K562 (cell line): ENCODE data around the gene BRICD5. TPM values are rescaled to one million over a fixed set of nuclear protein-coding genes. Genes with fewer than 3 reads are reported as not detected.

ENCODE experiments used
- ATAC-seq: fragments of 200-7000 bp; cut with Tn5 transposase; 3 replicates; pipeline ENCODE4 v1.9.1; 2020; ENCODE audit warnings: moderate library complexity
- BruUV-seq: library from RNA; stranded (reverse); fragments of 400-500 nt; replicated peaks from 2 replicates; lab custom pipeline; 2021; lab: Mats Ljungman, UMichigan
- CTCF ChIA-PET: fragments of 300-600 bp; formaldehyde crosslinking; extraction: SDS; loops from one replicate; lab custom pipeline; 2021; ENCODE audit warnings: low intra/inter-chr PET ratio; lab: Yijun Ruan, JAX
- POLR2A ChIA-PET: fragments of 300-600, 350-650 bp; sonication (Branson Sonifier 250); formaldehyde crosslinking; extraction: SDS; loops from one replicate; lab custom pipeline; 2021; ENCODE audit warnings: antibody characterized with exemption, inconsistent platforms; lab: Yijun Ruan, JAX
- DNase-seq, 4 experiments: peaks; one replicate each; pipeline versions ENCODE4 v3.0.0 to v3.0.0-alpha.2; 2011 to 2018; ENCODE audit warnings: low spot score in 3 of 4, mixed read lengths in 3 of 4; ENCODE audit errors: extremely low read depth in 1 of 4
- FAIRE-seq: peaks from 2 replicates; lab custom pipeline; 2011; peaks lifted over from hg19 to GRCh38; lab: Jason Lieb, UNC
- H2AFZ ChIP-seq: 2 replicates; pipeline ENCODE4 v1.6.0; 2011; ENCODE audit warnings: low read depth, low read length, control low read depth, inconsistent platforms
- H3K27ac ChIP-seq: fragments of 200-600 bp; 3 replicates; pipeline ENCODE4 v1.8.0; 2011; ENCODE audit warnings: low read depth, mild to moderate bottlenecking, control low read depth, inconsistent platforms, low read length, moderate library complexity, mixed read lengths; ENCODE audit errors: extremely low read depth
- H3K27me3 ChIP-seq, 2 experiments: fragments of 300-600 bp in 1 of 2; 2 replicates in 1 of 2; 3 replicates in 1 of 2; pipeline versions ENCODE4 v1.6.0 to v1.8.0; 2011; ENCODE audit warnings: inconsistent platforms in 2 of 2, low read length in 2 of 2, mild to moderate bottlenecking in 1 of 2, mixed read lengths in 1 of 2, moderate library complexity in 1 of 2; ENCODE audit not compliant: control insufficient read depth in 2 of 2, insufficient read depth in 2 of 2
- H3K36me3 ChIP-seq: fragments of 300-600 bp; 3 replicates; pipeline ENCODE4 v1.8.0; 2011; ENCODE audit warnings: mild to moderate bottlenecking, low read length, inconsistent platforms; ENCODE audit not compliant: control insufficient read depth, insufficient read depth
- H3K4me1 ChIP-seq, 2 experiments: fragments of 200-600 bp in 1 of 2; replicated peaks in 1 of 2; 2 replicates in 1 of 2; 3 replicates in 1 of 2; pipeline versions ENCODE4 v1.5.1 to v1.8.0; 2011; ENCODE audit warnings: inconsistent platforms in 2 of 2, low read length in 2 of 2, mild to moderate bottlenecking in 1 of 2, mixed read lengths in 1 of 2, moderate library complexity in 1 of 2; ENCODE audit not compliant: control insufficient read depth in 2 of 2, insufficient read depth in 2 of 2
- H3K4me2 ChIP-seq: 2 replicates; pipeline ENCODE4 v1.6.1; 2011; ENCODE audit warnings: low read length, control low read depth, inconsistent platforms, mixed read lengths; ENCODE audit not compliant: insufficient read depth
- H3K4me3 ChIP-seq: fragments of 200-600 bp; sonication (generic), shearing (Covaris generic); 2 replicates; pipeline ENCODE4 v1.5.1; 2016; ENCODE audit warnings: control low read depth, inconsistent platforms
- H3K79me2 ChIP-seq: fragments of 200-600 bp; 3 replicates; pipeline ENCODE4 v1.8.0; 2011; ENCODE audit warnings: low read length, inconsistent platforms; ENCODE audit not compliant: control insufficient read depth, insufficient read depth
- H3K9ac ChIP-seq, 2 experiments: 2 replicates each; pipeline versions ENCODE4 v1.6.0 to v1.6.1; 2011; ENCODE audit warnings: low read depth in 2 of 2, low read length in 2 of 2, control low read depth in 1 of 2, inconsistent platforms in 1 of 2, mild to moderate bottlenecking in 1 of 2, mixed read lengths in 1 of 2; ENCODE audit not compliant: insufficient read depth in 1 of 2
- H3K9me1 ChIP-seq: one replicate; pipeline ENCODE4 v1.6.0; 2011; ENCODE audit warnings: inconsistent platforms, mild to moderate bottlenecking, low read length, moderate library complexity; ENCODE audit not compliant: control insufficient read depth, insufficient read depth
- H3K9me3 ChIP-seq: replicated peaks from 2 replicates; pipeline ENCODE4 v1.5.1; 2011; ENCODE audit warnings: low read depth, low read length, inconsistent platforms; ENCODE audit not compliant: control insufficient read depth, insufficient read depth
- H4K20me1 ChIP-seq: replicated peaks from 2 replicates; pipeline ENCODE4 v1.6.1; 2011; ENCODE audit warnings: low read length, inconsistent platforms, mixed read lengths; ENCODE audit not compliant: control insufficient read depth, insufficient read depth
- ARID1B ChIP-seq: fragments of 450-650 bp; IDR thresholded peaks from 2 replicates; pipeline ENCODE4 v1.6.1; 2016; ENCODE audit warnings: antibody characterized with exemption, mild to moderate bottlenecking, inconsistent platforms
- NCOA6 ChIP-seq: fragments of 450-650 bp; IDR thresholded peaks from 2 replicates; pipeline ENCODE4 v1.6.1; 2017; ENCODE audit warnings: mild to moderate bottlenecking
- POLR2G ChIP-seq: fragments of 200-400 bp; formaldehyde crosslinking; IDR thresholded peaks from 2 replicates; pipeline ENCODE4 v1.6.1; 2017; ENCODE audit warnings: low read depth, mild to moderate bottlenecking, antibody characterized with exemption, low read length, moderate library complexity
- whole genome bisulfite sequencing: fragments of 100-300 bp; shearing (Covaris generic); methylation state at CpG from one replicate; pipeline ENCODE4 v1.1.6; 2016; ENCODE audit warnings: low coverage, mixed read lengths; ENCODE audit not compliant: insufficient coverage; ENCODE audit errors: missing lambda C conversion rate; 5-methylcytosine and 5-hydroxymethylcytosine counted together
- in situ Hi-C: fragments of 300-500 bp; cut with MboI; formaldehyde crosslinking; loops from 4 replicates; pipeline ENCODE4 v1.15.0; 2018; ENCODE audit warnings: inconsistent platforms, mixed read lengths
- intact Hi-C: fragments of 100-400 bp; cut with micrococcal nuclease; formaldehyde crosslinking; loops from 2 replicates; pipeline ENCODE4 v1.14.2; 2022
- polyA plus RNA-seq, 8 experiments: library from polyadenylated mRNA; depleted of rRNA in 4 of 8; stranded (reverse) in 5 of 8; unstranded in 3 of 8; fragments of >200 nt; fragmentation: Nextera tagmentation in 2 of 8; fragmentation: Illumina TruSeq in 1 of 8; extraction: Ambion mirVana in 2 of 8; extraction: Trizol in 1 of 8; gene quantifications; 2 replicates each; pipeline versions ENCODE4 v1.2.1 to v1.2.3, GENCODE V29; 2011 to 2014; ENCODE audit warnings: inconsistent platforms in 1 of 8, missing spikeins in 1 of 8
- total RNA-seq, 7 experiments: library from RNA; depleted of rRNA in 6 of 7; stranded (reverse); fragments of >200 nt in 6 of 7; fragmentation: Illumina TruSeq in 2 of 7; extraction: Trizol in 2 of 7; gene quantifications; 2 replicates each; pipeline versions ENCODE4 v1.2.1 to v1.2.3, GENCODE V29; 2011 to 2021; ENCODE audit warnings: low replicate concordance in 1 of 7
- TF ChIP-seq, protein P1 (sequence below): fragments of 450-650 bp; IDR thresholded peaks from 2 replicates; pipeline ENCODE4 v1.6.1; 2016; ENCODE audit warnings: antibody characterized with exemption

The BRICD5 gene
- total and polyA plus RNA-seq, 9 of the 15 experiments (the other 6 are each of a cell fraction or from before 2014, with no cell fraction given): 0.24 to 15.1 (median 2.4) TPM; not detected in 1

DNA sequence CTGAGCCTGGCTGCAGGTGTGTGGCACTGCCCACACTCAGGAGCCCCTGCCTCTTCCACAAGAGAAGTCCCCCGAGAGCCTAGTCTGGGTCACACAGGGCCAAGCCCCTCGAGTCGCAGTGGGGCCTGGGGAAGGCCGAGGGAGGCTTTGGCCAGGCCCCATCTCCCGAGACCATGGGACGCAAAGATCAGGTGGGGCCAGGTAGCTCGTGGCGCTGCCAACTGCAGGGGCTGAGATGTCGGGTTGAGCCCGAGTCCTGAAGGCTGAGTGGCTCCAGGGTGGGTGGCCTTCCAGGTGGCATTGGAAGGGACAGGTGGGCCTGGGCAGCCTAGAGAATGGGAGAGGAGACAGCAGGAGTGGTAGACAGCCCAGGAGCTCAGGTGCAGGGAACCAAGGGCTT lies 48.8 kb downstream of the BRICD5 start:
- CTCF ChIA-PET: no interaction called here
- Histone ChIP-seq H3K4me3 (no peak overlapping the region), H3K27me3 (no peaks in the 10 kb centered on the region), H3K9me3 (peaks cover 3% of the 10 kb centered on the region), H3K4me1 (peaks cover 5 to 66% of the 10 kb centered on the region in 2 experiments; a peak in 4 of 5 replicates), H2AFZ (no peak overlapping the region), H3K79me2 (peaks cover 77% of the 10 kb centered on the region), H3K9ac (no peak overlapping the region; a peak in 1 of 4 replicates), H3K9me1 (peaks cover 4% of the 10 kb centered on the region), H3K27ac (no peak overlapping the region), H3K4me2 (no peak overlapping the region), H4K20me1 (peaks cover 16% of the 10 kb centered on the region; the same call in 1 of the 2 replicates), H3K36me3 (peaks cover 56% of the 10 kb centered on the region; the same call in 2 of the 3 replicates)
- intact Hi-C loops: no loop called here
- FAIRE-seq: no peak
- TF ChIP-seq, protein P1, sequence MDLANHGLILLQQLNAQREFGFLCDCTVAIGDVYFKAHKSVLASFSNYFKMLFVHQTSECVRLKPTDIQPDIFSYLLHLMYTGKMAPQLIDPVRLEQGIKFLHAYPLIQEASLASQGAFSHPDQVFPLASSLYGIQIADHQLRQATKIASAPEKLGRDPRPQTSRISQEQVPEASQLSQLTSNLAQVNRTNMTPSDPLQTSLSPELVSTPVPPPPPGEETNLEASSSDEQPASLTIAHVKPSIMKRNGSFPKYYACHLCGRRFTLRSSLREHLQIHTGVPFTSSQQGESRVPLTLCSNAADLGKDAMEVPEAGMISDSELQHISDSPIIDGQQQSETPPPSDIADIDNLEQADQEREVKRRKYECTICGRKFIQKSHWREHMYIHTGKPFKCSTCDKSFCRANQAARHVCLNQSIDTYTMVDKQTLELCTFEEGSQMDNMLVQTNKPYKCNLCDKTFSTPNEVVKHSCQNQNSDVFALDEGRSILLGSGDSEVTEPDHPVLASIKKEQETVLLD: no peak
- TF ChIP-seq NCOA6: no peak
- TF ChIP-seq POLR2G: 0 out of 2 replicates have a peak, but pooled peaks have one; percentile 24
- no peak for TF ChIP-seq ARID1B
- POLR2A ChIA-PET: interaction anchor here (0.6 to 1.2 kb wide), 5 partner anchors 10 to 198 kb away, joined by 3 to 5 read pairs (median 3); no protein-coding TSS in a partner anchor
- no peak for ATAC-seq
- in situ Hi-C loops: no loop called here
- BruUV-seq: no TSS peak
- 95% methylated on average over 8 of the region's 10 CpGs for WGBS
- DNase-seq: no peak
